HEK293 (cell line): ENCODE measurements around the gene GADD45GIP1.

Source experiments
- CTCF ChIA-PET: fragments of 350-600 bp; formaldehyde crosslinking; extraction: SDS; loops from one replicate; lab custom pipeline; 2021; ENCODE audit warnings: antibody characterized with exemption; lab: Yijun Ruan, JAX
- POLR2A ChIA-PET: fragments of 300-600 bp; formaldehyde crosslinking; extraction: SDS; loops from one replicate; lab custom pipeline; 2020; ENCODE audit warnings: antibody characterized with exemption, inconsistent platforms; lab: Yijun Ruan, JAX
- H3K27ac ChIP-seq: fragments of 200-500 bp; sonication (Bioruptor generic); 2 replicates; pipeline ENCODE4 v1.5.1; 2014; ENCODE audit warnings: low read depth, low read length, control low read depth, inconsistent platforms; ENCODE audit errors: extremely low read depth
- H3K36me3 ChIP-seq, 2 experiments: fragments of 200-500 bp in 1 of 2; sonication (Bioruptor generic) in 1 of 2; 1 replicate in 1 of 2; 2 replicates in 1 of 2; pipeline ENCODE4 v1.5.1; 2014 to 2017; ENCODE audit warnings: inconsistent platforms in 2 of 2, low read length in 2 of 2; ENCODE audit not compliant: control insufficient read depth in 2 of 2, insufficient read depth in 1 of 2
- H3K4me1 ChIP-seq: fragments of 200-500 bp; sonication (Bioruptor generic); 2 replicates; pipeline ENCODE4 v1.5.1; 2014; ENCODE audit warnings: mild to moderate bottlenecking, low read length, inconsistent platforms; ENCODE audit not compliant: control insufficient read depth, insufficient read depth
- H3K4me3 ChIP-seq: 2 replicates; pipeline ENCODE4 v1.5.1; 2011; ENCODE audit warnings: low read depth, mild to moderate bottlenecking, control low read depth, low read length, moderate library complexity
- H3K9me3 ChIP-seq: fragments of 200-500 bp; sonication (Bioruptor generic); 2 replicates; pipeline ENCODE4 v1.5.1; 2014; ENCODE audit warnings: low read depth, low read length, inconsistent platforms; ENCODE audit not compliant: control insufficient read depth, insufficient read depth
- EGR2 ChIP-seq: fragments of 450-650 bp; formaldehyde crosslinking; IDR thresholded peaks from 2 replicates; pipeline ENCODE4 v1.5.1; 2016; ENCODE audit warnings: low read depth, missing biosample characterization, missing genetic modification characterization
- GLIS1 ChIP-seq: fragments of 450-650 bp; formaldehyde crosslinking; IDR thresholded peaks from 2 replicates; pipeline ENCODE4 v1.5.1; 2016; ENCODE audit warnings: missing biosample characterization, missing genetic modification characterization
- SP2 ChIP-seq: fragments of 450-650 bp; formaldehyde crosslinking; IDR thresholded peaks from 2 replicates; pipeline ENCODE4 v1.5.1; 2016; ENCODE audit warnings: missing biosample characterization, missing genetic modification characterization
- ZIC2 ChIP-seq: fragments of 450-650 bp; formaldehyde crosslinking; IDR thresholded peaks from 2 replicates; pipeline ENCODE4 v1.5.1; 2016; ENCODE audit warnings: missing biosample characterization, missing genetic modification characterization
- ZNF133 ChIP-seq: fragments of 450-650 bp; formaldehyde crosslinking; IDR thresholded peaks from 2 replicates; pipeline ENCODE4 v1.5.1; 2016; ENCODE audit warnings: missing biosample characterization, missing genetic modification characterization
- ZNF266 ChIP-seq: fragments of 450-650 bp; formaldehyde crosslinking; IDR thresholded peaks from 2 replicates; pipeline ENCODE4 v1.5.1; 2016; ENCODE audit warnings: missing biosample characterization, missing genetic modification characterization, low read depth
- ZNF404 ChIP-seq: fragments of 450-650 bp; formaldehyde crosslinking; IDR thresholded peaks from 2 replicates; pipeline ENCODE4 v1.5.1; 2017; ENCODE audit warnings: missing biosample characterization, missing genetic modification characterization
- ZNF600 ChIP-seq: fragments of 450-650 bp; formaldehyde crosslinking; IDR thresholded peaks from 2 replicates; pipeline ENCODE4 v1.5.1; 2016; ENCODE audit warnings: missing biosample characterization, missing genetic modification characterization
- ZNF660 ChIP-seq: fragments of 450-650 bp; IDR thresholded peaks from 2 replicates; pipeline ENCODE4 v1.5.1; 2018; ENCODE audit warnings: missing biosample characterization, mild to moderate bottlenecking, missing genetic modification characterization
- ZNF785 ChIP-seq: fragments of 450-650 bp; formaldehyde crosslinking; IDR thresholded peaks from 2 replicates; pipeline ENCODE4 v1.5.1; 2016; ENCODE audit warnings: missing biosample characterization, missing genetic modification characterization

Gene GADD45GIP1

DNA sequence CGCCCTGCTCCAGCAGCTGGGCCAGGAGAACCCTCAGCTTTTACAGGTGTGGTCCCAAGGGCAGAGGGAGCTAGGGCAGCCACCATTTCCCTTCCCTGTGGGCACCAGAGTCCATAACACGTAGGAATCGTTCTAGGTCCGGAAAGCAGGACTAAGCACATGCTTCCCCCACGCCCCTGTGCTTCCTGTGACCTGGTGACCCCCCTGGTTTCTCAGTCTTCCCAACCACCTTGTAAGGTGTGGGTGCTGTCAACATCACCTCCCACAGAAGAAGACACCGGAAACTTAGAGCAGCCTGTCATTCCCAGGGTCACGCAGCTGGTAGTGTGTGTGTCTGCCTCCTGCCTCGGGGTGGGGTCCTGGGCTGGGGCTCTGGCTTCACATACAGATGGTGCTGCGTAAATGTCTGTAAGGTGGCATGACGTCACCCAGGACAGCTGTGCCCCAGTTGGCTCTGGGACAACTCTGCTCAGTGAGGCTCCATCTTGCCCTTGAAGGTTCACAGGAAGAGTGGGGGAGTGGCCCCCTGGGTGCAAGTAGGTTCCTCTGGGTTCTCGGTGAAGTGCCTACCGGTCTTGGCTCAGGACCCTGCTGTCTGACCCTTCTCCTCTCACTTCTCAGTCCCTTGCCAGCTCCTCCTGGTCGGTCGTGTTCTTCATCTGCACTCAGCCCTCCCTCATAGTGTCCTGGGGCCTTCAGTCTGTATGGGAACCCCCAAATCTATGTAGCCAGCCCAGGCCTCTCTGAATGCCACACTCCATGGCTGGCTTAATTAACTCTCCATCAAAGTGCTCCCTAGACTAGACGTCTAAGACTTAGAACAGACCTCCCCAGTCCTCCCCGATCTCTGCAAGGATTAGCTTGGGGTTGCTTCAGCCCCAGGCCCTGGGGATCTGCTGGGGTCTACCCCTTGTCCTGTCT is 7.4 kb downstream of the GADD45GIP1 start:
- ChIA-PET POLR2A (interaction anchor here (0.6 to 1.0 kb wide), 2 partner anchors 10 to 16 kb away, joined by 3 to 4 read pairs; partner anchors contain the start of gene FARSA), CTCF (interaction anchor here (6.2 kb wide), 1 partner anchor 16 kb away, joined by 31 read pairs; no protein-coding TSS in a partner anchor)
- peaks cover 10% of the 10 kb centered on the region for H3K4me1 ChIP-seq
- no peaks in the 10 kb centered on the region for H3K9me3 ChIP-seq
- H3K4me3 ChIP-seq = no peak overlapping the region
- peak; percentile 63; the same call in 1 of the 2 replicates for TF ChIP-seq ZNF600 (tag by site-specific recombination)
- TF ChIP-seq ZNF133 (tag by site-specific recombination) = no peak
- 0 out of 2 replicates have a peak, but pooled peaks have one; percentile 5 for TF ChIP-seq GLIS1 (tag by site-specific recombination)
- peak overlapping the region; percentile 30; the same call in 1 of the 2 replicates for H3K27ac ChIP-seq
- H3K36me3 ChIP-seq = peaks cover 47 to 75% of the 10 kb centered on the region in 2 experiments

DNA sequence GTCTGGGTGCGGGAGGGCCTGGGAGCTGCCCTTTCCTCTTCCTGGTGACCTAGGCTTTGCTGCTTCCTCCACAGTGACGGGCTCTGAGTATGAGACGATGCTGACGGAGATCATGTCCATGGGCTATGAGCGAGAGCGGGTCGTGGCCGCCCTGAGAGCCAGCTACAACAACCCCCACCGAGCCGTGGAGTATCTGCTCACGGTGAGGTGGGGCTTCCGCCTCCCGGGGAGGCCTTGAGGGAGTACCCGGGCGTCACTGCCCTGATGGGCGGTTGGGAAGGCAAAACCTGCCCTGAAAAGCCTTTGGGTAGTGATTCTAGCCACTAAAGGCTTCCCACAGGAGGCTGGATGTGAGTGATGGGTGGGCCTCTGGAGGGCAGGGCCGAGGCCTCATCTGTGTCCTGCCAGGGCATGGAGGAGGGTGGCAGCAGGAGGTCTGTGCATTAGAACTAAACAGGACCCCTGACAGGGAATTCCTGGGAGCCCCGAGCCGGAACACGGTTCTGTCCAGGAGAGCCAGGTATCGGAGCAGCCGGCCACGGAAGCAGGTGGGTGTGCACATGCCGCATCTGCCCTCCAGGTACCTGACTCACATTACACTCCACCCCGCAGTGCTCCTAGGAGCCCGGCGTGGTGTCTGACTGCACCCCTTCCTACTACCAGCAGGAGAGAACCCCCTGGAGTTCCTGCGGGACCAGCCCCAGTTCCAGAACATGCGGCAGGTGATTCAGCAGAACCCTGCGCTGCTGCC is 8.2 kb downstream of the GADD45GIP1 start:
- H3K36me3 ChIP-seq = peaks cover 49 to 74% of the 10 kb centered on the region in 2 experiments
- ChIA-PET POLR2A (interaction anchor here (0.6 kb wide), 1 partner anchor 9 kb away, joined by 3 read pairs; no protein-coding TSS in a partner anchor), CTCF (interaction anchor here (1.1 to 6.2 kb wide), 2 partner anchors 7 to 17 kb away, joined by 4 to 31 read pairs; no protein-coding TSS in a partner anchor)
- no peaks in the 10 kb centered on the region for H3K9me3 ChIP-seq
- peak; percentile 62 for TF ChIP-seq ZIC2 (tag by site-specific recombination)
- 0 out of 2 replicates have a peak, but pooled peaks have one; percentile 9 for TF ChIP-seq GLIS1 (tag by site-specific recombination)
- TF ChIP-seq SP2 (tag by site-specific recombination) = peak; percentile 19
- no peak for TF ChIP-seq ZNF404
- H3K27ac ChIP-seq = peak overlapping the region; percentile 30; the same call in 1 of the 2 replicates
- peaks cover 8% of the 10 kb centered on the region for H3K4me1 ChIP-seq
- no peak overlapping the region for H3K4me3 ChIP-seq

DNA sequence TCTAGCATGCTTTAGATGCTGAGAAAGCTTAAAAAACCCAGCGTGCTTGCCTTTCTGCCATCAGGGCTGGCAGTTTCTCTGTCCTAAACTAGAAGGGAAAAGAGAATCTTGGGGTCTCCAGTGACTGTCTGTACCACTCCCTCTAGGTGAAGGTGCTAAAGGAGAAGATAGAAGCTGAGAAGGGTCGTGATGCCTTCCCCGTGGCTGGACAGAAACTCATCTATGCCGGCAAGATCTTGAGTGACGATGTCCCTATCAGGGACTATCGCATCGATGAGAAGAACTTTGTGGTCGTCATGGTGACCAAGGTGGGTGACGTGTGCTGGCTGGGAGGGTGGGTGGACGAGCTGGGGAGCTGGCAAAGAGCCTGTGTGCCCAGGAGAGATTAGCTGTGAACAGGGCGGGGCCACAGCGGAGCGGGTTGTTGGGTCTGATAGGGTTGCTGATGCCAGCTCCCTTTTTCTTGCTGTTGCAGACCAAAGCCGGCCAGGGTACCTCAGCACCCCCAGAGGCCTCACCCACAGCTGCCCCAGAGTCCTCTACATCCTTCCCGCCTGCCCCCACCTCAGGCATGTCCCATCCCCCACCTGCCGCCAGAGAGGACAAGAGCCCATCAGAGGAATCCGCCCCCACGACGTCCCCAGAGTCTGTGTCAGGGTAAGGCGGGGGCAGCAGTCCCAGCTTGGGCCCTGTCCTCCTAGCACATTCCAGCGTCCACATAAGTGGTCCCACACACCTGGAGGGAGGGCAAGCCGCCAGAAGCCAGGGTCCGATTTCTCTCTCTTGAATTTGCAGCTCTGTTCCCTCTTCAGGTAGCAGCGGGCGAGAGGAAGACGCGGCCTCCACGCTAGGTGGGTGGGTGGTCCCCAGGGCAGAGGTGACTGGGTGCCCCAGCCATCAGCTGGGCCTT is 9.1 kb downstream of the GADD45GIP1 start:
- no peak for TF ChIP-seq ZIC2 (tag by site-specific recombination)
- no peak for TF ChIP-seq ZNF660 (tag by site-specific recombination)
- TF ChIP-seq ZNF785 (tag by site-specific recombination) = no peak
- TF ChIP-seq EGR2 (tag by site-specific recombination) = 0 out of 2 replicates have a peak, but pooled peaks have one; percentile 33
- TF ChIP-seq ZNF266 (tag by site-specific recombination) = no peak
- TF ChIP-seq, all 188 proteins: peak for 1
- ChIA-PET CTCF (interaction anchor here (1.1 to 6.2 kb wide), 3 partner anchors 8 to 29 kb away, joined by 4 to 31 read pairs (median 4); no protein-coding TSS in a partner anchor), POLR2A (interaction anchor here (0.5 kb wide), 1 partner anchor 19 kb away, joined by 3 read pairs; no protein-coding TSS in a partner anchor)
- peak overlapping the region; percentile 39; the same call in 1 of the 2 replicates for H3K27ac ChIP-seq
- peaks cover 54 to 75% of the 10 kb centered on the region in 2 experiments for H3K36me3 ChIP-seq
- no peaks in the 10 kb centered on the region for H3K9me3 ChIP-seq
- peaks cover 3% of the 10 kb centered on the region; the same call in 1 of the 2 replicates for H3K4me1 ChIP-seq
- no peak overlapping the region for H3K4me3 ChIP-seq
